Keratinocyte (primary cell): ENCODE data around the gene IDH3B. TPM values are rescaled to one million over a fixed set of nuclear protein-coding genes. Genes with fewer than 3 reads are reported as not detected.

Experiments
- DNase-seq: peaks from one replicate; pipeline ENCODE4 v3.0.0-alpha.2; 2011; ENCODE audit warnings: low read depth, missing footprints, low spot score
- FAIRE-seq: peaks from 2 replicates; lab custom pipeline; 2011; peaks lifted over from hg19 to GRCh38; lab: Jason Lieb, UNC
- H2AFZ ChIP-seq: 2 replicates; pipeline ENCODE4 v1.6.0; 2012; ENCODE audit warnings: low read length, control low read depth, inconsistent platforms; ENCODE audit not compliant: control insufficient read depth
- H3K27ac ChIP-seq: 2 replicates; pipeline ENCODE4 v1.5.1; 2011; ENCODE audit warnings: low read length; ENCODE audit not compliant: control insufficient read depth, insufficient read depth
- H3K27me3 ChIP-seq: 3 replicates; pipeline ENCODE4 v1.6.0; 2011; ENCODE audit warnings: low read length; ENCODE audit not compliant: control insufficient read depth, insufficient read depth; ENCODE audit errors: extremely low read depth
- H3K36me3 ChIP-seq, 2 experiments: 2 replicates in 1 of 2; 3 replicates in 1 of 2; pipeline ENCODE4 v1.5.1; 2011; ENCODE audit warnings: low read length in 2 of 2, mild to moderate bottlenecking in 1 of 2; ENCODE audit not compliant: control insufficient read depth in 2 of 2, insufficient read depth in 2 of 2; ENCODE audit errors: extremely low read depth in 1 of 2
- H3K4me1 ChIP-seq: 3 replicates; pipeline ENCODE4 v1.5.1; 2011; ENCODE audit warnings: low read length; ENCODE audit not compliant: control insufficient read depth, insufficient read depth; ENCODE audit errors: extremely low read depth
- H3K4me2 ChIP-seq: 3 replicates; pipeline ENCODE4 v1.6.0; 2011; ENCODE audit warnings: low read depth, low read length; ENCODE audit not compliant: control insufficient read depth, insufficient read depth; ENCODE audit errors: extremely low read depth
- H3K4me3 ChIP-seq, 3 experiments: fragments of 200-600 bp in 1 of 3; sonication (generic) in 1 of 3; 2 replicates in 2 of 3; 3 replicates in 1 of 3; pipeline ENCODE4 v1.5.1; 2011 to 2016; ENCODE audit warnings: low read length in 3 of 3, mild to moderate bottlenecking in 3 of 3, control low read depth in 2 of 3, inconsistent platforms in 1 of 3, low read depth in 1 of 3, mixed read lengths in 1 of 3, mixed run types in 1 of 3, moderate library complexity in 1 of 3; ENCODE audit not compliant: control insufficient read depth in 2 of 3, insufficient read depth in 2 of 3; ENCODE audit errors: extremely low read depth in 1 of 3
- H3K79me2 ChIP-seq: 2 replicates; pipeline ENCODE4 v1.6.0; 2012; ENCODE audit warnings: low read length; ENCODE audit not compliant: control insufficient read depth, insufficient read depth
- H3K9ac ChIP-seq: 3 replicates; pipeline ENCODE4 v1.6.0; 2011; ENCODE audit warnings: low read length; ENCODE audit not compliant: control insufficient read depth, insufficient read depth; ENCODE audit errors: extremely low read depth
- H3K9me1 ChIP-seq: 3 replicates; pipeline ENCODE4 v1.6.0; 2011; ENCODE audit warnings: low read length; ENCODE audit not compliant: control insufficient read depth, insufficient read depth; ENCODE audit errors: extremely low read depth
- H3K9me3 ChIP-seq: 2 replicates; pipeline ENCODE4 v1.5.1; 2012; ENCODE audit warnings: low read depth, low read length; ENCODE audit not compliant: control insufficient read depth
- H4K20me1 ChIP-seq: 3 replicates; pipeline ENCODE4 v1.6.0; 2011; ENCODE audit warnings: low read length; ENCODE audit not compliant: control insufficient read depth, insufficient read depth; ENCODE audit errors: extremely low read depth
- EZH2 ChIP-seq: IDR thresholded peaks from one replicate; pipeline ENCODE4 v1.6.1; 2012; ENCODE audit warnings: inconsistent platforms, mild to moderate bottlenecking, low read length, moderate library complexity
- dilution Hi-C: fragments of 300-500 bp; cut with MboI; formaldehyde crosslinking; loops from one replicate; pipeline ENCODE4 v1.7.0; 2020; ENCODE audit warnings: low sequenced_read_pairs; ENCODE audit not compliant: extremely low pct_ligation_motif_present
- polyA plus RNA-seq, 5 experiments: library from polyadenylated mRNA; depleted of rRNA in 3 of 5; stranded (reverse) in 3 of 5; stranded (forward) in 1 of 5; unstranded in 1 of 5; fragments of >200 nt; gene quantifications; 1 replicate in 1 of 5; 2 replicates in 3 of 5; 3 replicates in 1 of 5; pipeline versions ENCODE4 v1.2.1 to v1.2.3, GENCODE V29; 2011 to 2012; ENCODE audit warnings: missing spikeins in 2 of 5, low read depth in 1 of 5, low replicate concordance in 1 of 5
- TF ChIP-seq, protein P1 (sequence below), 3 experiments: IDR thresholded peaks in 1 of 3; conservative IDR thresholded peaks in 1 of 3; optimal IDR thresholded peaks in 1 of 3; 2 replicates in 2 of 3; 3 replicates in 1 of 3; pipeline versions ENCODE3 to v1.5.1; 2011; ENCODE audit warnings: low read length in 3 of 3, mild to moderate bottlenecking in 3 of 3, moderate library complexity in 2 of 3, control low read depth in 1 of 3, inconsistent platforms in 1 of 3; ENCODE audit not compliant: insufficient read depth in 2 of 3; ENCODE audit errors: extremely low read depth in 1 of 3

Gene IDH3B
- polyA plus RNA-seq, 1 donor (not counting 4 experiments of a cell fraction or from before 2014, with no cell fraction given), result 131 TPM

- Histone ChIP-seq H3K9me3 (no peaks in the 10 kb centered on the region), H3K27ac (no peak overlapping the region), H2AFZ (no peak overlapping the region), H3K4me1 (no peaks in the 10 kb centered on the region), H3K27me3 (peaks cover 10% of the 10 kb centered on the region), H3K9me1 (no peaks in the 10 kb centered on the region), H3K36me3 (no peaks in the 10 kb centered on the region), H3K4me2 (no peak overlapping the region), H4K20me1 (peaks cover 2% of the 10 kb centered on the region), H3K79me2 (no peaks in the 10 kb centered on the region), H3K9ac (no peak overlapping the region), H3K4me3 (no peak overlapping the region)
- TF ChIP-seq, protein P1, sequence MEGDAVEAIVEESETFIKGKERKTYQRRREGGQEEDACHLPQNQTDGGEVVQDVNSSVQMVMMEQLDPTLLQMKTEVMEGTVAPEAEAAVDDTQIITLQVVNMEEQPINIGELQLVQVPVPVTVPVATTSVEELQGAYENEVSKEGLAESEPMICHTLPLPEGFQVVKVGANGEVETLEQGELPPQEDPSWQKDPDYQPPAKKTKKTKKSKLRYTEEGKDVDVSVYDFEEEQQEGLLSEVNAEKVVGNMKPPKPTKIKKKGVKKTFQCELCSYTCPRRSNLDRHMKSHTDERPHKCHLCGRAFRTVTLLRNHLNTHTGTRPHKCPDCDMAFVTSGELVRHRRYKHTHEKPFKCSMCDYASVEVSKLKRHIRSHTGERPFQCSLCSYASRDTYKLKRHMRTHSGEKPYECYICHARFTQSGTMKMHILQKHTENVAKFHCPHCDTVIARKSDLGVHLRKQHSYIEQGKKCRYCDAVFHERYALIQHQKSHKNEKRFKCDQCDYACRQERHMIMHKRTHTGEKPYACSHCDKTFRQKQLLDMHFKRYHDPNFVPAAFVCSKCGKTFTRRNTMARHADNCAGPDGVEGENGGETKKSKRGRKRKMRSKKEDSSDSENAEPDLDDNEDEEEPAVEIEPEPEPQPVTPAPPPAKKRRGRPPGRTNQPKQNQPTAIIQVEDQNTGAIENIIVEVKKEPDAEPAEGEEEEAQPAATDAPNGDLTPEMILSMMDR (optimal IDR thresholded peaks at IDR 0.05 in 1 of 3, IDR thresholded peaks at IDR 0.05 in 1 of 3, conservative IDR thresholded peaks at IDR 0.05 in 1 of 3; ENCODE audit: extremely low read depth in 1 of 3, insufficient read depth in 2 of 3, low read length in 3 of 3), result no peak
- TF ChIP-seq EZH2, result no peak
- no peak for FAIRE-seq
- DNase-seq, result no peak
- dilution Hi-C loops, result no loop called here
Observed at GRCh38 chr20:2708073-2708415, 44.0 kb upstream of the IDH3B start.

- TF ChIP-seq, protein P1 (optimal IDR thresholded peaks at IDR 0.05 in 1 of 3, IDR thresholded peaks at IDR 0.05 in 1 of 3, conservative IDR thresholded peaks at IDR 0.05 in 1 of 3; ENCODE audit: extremely low read depth in 1 of 3, insufficient read depth in 2 of 3, low read length in 3 of 3), result no peak
- TF ChIP-seq EZH2, result no peak
- DNase-seq (no peak), FAIRE-seq (no peak)
- Histone ChIP-seq H3K27me3 (peaks cover 10% of the 10 kb centered on the region), H3K4me1 (no peaks in the 10 kb centered on the region), H3K9me1 (no peaks in the 10 kb centered on the region), H3K9me3 (no peaks in the 10 kb centered on the region), H3K27ac (no peak overlapping the region), H4K20me1 (peaks cover 2% of the 10 kb centered on the region), H3K36me3 (no peaks in the 10 kb centered on the region), H3K4me2 (no peak overlapping the region), H3K9ac (no peak overlapping the region), H3K4me3 (no peak overlapping the region), H3K79me2 (no peaks in the 10 kb centered on the region), H2AFZ (no peak overlapping the region)
- dilution Hi-C loops, result no loop called here
Observed at GRCh38 chr20:2707353-2708072, 43.5 kb upstream of the IDH3B start.
